IgD-negative memory B cell (primary cell): ENCODE measurements around the gene AFAP1. TPM values are rescaled to one million over a fixed set of nuclear protein-coding genes. Genes with fewer than 3 reads are reported as not detected.
"Not testable (repeated sequence)": the region's sequence is repeated elsewhere in the genome, so short reads cannot be mapped to it uniquely, and the experiment has no call there.

Experiments used
- H3K27ac Mint-ChIP-seq, 3 donors: one replicate each; pipeline ENCODE4 v1.8.0; 2020 to 2022; ENCODE audit warnings: mild to moderate bottlenecking in 3 of 3, mixed read lengths in 3 of 3, moderate library complexity in 1 of 3
- H3K27me3 Mint-ChIP-seq: one replicate; pipeline ENCODE4 v1.8.0; 2021; ENCODE audit warnings: mixed read lengths
- H3K36me3 Mint-ChIP-seq: one replicate; pipeline ENCODE4 v1.8.0; 2020; ENCODE audit warnings: mild to moderate bottlenecking, mixed read lengths
- H3K4me1 Mint-ChIP-seq, 3 donors: one replicate each; pipeline ENCODE4 v1.8.0; 2020 to 2022; ENCODE audit warnings: mixed read lengths in 3 of 3, mild to moderate bottlenecking in 1 of 3
- H3K4me3 Mint-ChIP-seq, 4 donors: one replicate each; pipeline ENCODE4 v1.8.0; 2020 to 2022; ENCODE audit warnings: mild to moderate bottlenecking in 4 of 4, mixed read lengths in 4 of 4, moderate library complexity in 3 of 4
- H3K9me3 Mint-ChIP-seq, 3 donors: one replicate each; pipeline ENCODE4 v1.8.0; 2020 to 2021; ENCODE audit warnings: mixed read lengths in 3 of 3, mild to moderate bottlenecking in 1 of 3
- polyA plus RNA-seq: library from polyadenylated mRNA; unstranded; fragments of 300-500 nt; fragmentation: Illumina TruSeq; gene quantifications from one replicate; pipeline ENCODE4 v1.2.3, GENCODE V29; 2021

The AFAP1 gene
- polyA plus RNA-seq, 1 donor from 2014 or later, result 0.20 TPM

DNA sequence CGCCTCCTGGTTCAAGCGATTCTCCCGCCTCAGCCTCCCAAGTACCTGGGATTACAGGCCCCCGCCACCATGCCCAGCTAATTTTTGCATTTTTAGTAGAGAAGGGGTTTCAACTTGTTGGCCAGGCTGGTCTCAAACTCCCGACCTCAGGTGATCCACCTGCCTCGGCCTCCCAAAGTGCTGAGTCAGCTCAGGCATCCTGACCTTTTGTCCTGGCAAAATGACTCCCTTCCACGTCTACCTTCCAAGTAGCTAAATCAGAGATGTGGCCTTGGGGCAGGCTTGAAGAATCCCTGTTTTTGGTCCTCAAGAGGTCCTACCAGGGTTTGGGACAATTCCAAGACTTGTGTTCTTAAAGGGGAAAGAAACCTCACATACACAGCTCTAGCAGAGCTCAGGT lies 12.8 kb downstream of the AFAP1 start:
- Mint-ChIP-seq H3K4me3 (peak overlapping the region in 1 of 4 donors; percentile 32), H3K27me3 (peaks cover 16% of the 10 kb centered on the region), H3K9me3 (no peaks in the 10 kb centered on the region), H3K4me1 (no peaks in the 10 kb centered on the region), H3K27ac (no peak overlapping the region), H3K36me3 (no peaks in the 10 kb centered on the region)

DNA sequence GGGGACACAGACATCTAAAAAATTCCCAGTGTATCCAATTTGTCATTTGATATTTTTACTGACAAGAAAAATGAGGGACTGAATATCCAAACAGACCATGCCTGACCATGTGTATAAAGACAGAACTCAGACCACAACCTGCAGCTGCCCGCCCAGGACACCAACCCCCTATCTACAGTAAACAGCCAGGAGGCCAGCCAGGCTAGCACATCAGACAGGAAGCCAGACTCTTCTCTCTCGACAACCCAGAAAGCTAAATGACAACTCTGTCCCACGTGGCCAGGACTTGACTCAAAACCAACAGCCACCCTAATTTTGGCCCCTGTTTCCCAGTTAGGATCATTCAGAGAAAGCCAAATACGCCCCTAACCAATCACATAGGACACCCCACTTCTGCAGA lies 15.1 kb downstream of the AFAP1 start:
- Mint-ChIP-seq H3K4me3 (no peak overlapping the region), H3K27ac (no peak overlapping the region), H3K4me1 (no peaks in the 10 kb centered on the region)

DNA sequence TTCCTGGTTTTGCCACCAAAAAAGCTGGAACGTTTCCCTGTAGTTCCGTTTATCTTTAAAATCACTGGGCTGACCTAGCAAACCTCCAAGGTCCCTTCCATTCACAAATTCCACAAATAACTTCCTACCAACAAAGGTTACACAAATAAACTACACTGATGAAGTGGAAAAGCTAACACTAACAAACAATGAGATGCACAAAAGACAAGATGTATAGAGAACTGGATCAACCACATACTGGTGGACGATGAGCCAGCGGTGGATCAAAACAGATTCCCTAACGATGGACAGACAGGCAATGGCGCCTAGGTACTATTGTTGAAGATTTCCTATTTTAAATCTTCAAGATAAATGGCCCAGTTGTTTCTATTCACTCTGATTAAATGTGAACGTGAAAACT lies 15.5 kb downstream of the AFAP1 start:
- Mint-ChIP-seq H3K36me3 (no peaks in the 10 kb centered on the region), H3K4me1 (no peaks in the 10 kb centered on the region), H3K4me3 (no peak overlapping the region)

More for the DNA sequence above, 15.1 kb downstream of the AFAP1 start:
- H3K9me3 Mint-ChIP-seq, result no peaks in the 10 kb centered on the region
- no peaks in the 10 kb centered on the region for H3K36me3 Mint-ChIP-seq
- peaks cover 3% of the 10 kb centered on the region for H3K27me3 Mint-ChIP-seq

DNA sequence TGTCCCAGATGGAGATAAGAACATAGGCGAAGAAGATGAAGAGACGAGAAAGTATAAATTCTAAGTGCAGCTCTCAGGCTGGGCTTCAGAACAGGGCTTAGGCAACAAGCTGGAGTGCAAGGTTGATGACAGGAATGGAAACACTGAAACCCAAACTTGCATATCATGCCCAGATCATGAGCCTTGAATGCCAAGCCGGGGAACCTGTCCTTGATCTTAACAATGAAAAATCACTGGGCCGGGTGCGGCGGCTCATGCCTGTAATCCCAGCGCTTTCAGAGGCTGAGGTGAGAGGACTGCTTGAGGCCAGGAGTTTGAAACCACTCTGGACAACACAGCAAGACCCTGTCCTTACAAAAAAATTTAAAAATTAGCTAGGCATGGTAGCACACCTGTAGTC lies 17.2 kb downstream of the AFAP1 start:
- H3K4me1 Mint-ChIP-seq, result no peaks in the 10 kb centered on the region
- no peaks in the 10 kb centered on the region for H3K27me3 Mint-ChIP-seq
- no peaks in the 10 kb centered on the region for H3K36me3 Mint-ChIP-seq
- no peak overlapping the region for H3K27ac Mint-ChIP-seq
- no peak overlapping the region for H3K4me3 Mint-ChIP-seq
- no peaks in the 10 kb centered on the region for H3K9me3 Mint-ChIP-seq

More for the DNA sequence above, 15.5 kb downstream of the AFAP1 start:
- H3K27ac Mint-ChIP-seq, result no peak overlapping the region
- no peaks in the 10 kb centered on the region for H3K9me3 Mint-ChIP-seq
- H3K27me3 Mint-ChIP-seq, result peaks cover 3% of the 10 kb centered on the region

DNA sequence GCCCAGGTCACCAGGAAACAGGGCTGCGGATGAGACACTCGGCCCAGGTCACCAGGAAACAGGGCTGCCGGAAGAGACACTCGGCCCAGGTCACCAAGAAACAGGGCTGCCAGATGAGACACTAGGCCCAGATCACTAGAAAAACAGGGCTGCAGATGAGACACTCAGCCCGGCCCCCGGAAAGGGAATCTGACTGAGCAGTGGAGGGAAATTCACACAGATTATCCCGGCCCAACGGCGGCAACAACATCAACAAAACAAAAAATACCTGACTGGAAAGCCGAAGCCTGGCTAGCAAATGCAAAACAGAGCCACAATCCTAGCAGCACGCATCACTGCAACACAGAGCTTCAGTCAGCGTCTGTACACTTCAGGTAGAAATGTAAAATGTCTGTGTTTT lies 20.7 kb downstream of the AFAP1 start:
- Mint-ChIP-seq H3K4me3 (no peak overlapping the region), H3K4me1 (peaks cover 0 to 2% (median 0%) of the 10 kb centered on the region in 3 donors), H3K36me3 (peaks cover 2% of the 10 kb centered on the region), H3K27ac (no peak overlapping the region), H3K27me3 (peaks cover 14% of the 10 kb centered on the region), H3K9me3 (no peaks in the 10 kb centered on the region)

DNA sequence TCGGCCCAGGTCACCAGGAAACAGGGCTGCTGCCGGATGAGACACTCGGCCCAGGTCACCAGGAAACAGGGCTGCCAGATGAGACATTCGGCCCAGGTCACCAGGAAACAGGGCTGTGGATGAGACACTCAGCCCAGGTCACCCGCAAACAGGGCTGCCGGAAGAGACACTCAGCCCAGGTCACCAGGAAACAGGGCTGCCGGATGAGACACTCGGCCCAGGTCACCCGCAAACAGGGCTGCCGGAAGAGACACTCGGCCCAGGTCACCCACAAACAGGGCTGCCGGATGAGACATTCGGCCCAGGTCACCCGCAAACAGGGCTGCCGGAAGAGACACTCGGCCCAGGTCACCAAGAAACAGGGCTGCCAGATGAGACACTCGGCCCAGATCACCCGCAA lies 21.5 kb downstream of the AFAP1 start:
- not testable (repeated sequence) for H3K9me3 Mint-ChIP-seq, H3K27ac Mint-ChIP-seq, H3K4me1 Mint-ChIP-seq, H3K36me3 Mint-ChIP-seq, H3K4me3 Mint-ChIP-seq
- peaks cover 14% of the 10 kb centered on the region for H3K27me3 Mint-ChIP-seq

DNA sequence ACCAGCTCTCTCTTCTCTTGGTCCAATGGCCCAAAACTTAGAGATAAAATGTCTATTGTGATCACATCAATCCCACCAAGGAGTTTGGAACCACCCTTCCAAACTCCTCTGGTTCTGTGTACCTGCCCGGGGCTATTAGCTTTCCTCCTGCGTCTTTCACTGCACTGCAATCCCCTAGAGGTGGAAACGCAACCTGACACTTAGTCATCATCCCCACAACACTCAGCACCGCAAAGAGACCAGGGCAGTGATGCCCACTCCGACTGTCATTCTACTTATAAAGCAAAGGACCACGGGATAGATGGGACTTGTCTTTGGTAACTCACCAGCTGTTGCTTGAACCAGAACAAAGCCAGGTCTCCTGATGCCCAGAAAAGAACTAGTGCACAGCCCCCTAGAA lies 22.0 kb downstream of the AFAP1 start:
- Mint-ChIP-seq H3K4me3 (no peak overlapping the region), H3K4me1 (peaks cover 0 to 2% (median 0%) of the 10 kb centered on the region in 3 donors), H3K27me3 (peaks cover 14% of the 10 kb centered on the region), H3K27ac (no peak overlapping the region), H3K9me3 (no peaks in the 10 kb centered on the region), H3K36me3 (peaks cover 2% of the 10 kb centered on the region)

DNA sequence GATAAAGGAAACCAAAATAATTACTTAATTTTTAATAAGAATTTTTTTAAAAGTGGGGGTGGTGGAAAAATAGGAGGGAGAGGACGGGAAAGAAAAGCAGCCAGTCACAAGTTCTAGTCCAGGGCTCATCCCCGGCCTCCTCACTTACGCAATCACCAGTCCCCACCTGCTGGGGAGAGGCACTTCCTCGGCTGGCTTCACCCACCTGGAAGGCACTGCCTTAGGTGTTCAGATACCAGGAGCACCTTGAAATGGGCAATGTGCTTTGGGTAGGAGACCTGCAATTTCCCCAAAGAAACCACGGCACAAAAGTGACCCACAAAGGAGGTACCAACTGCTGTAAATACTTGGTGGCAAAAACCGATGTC lies 23.8 kb downstream of the AFAP1 start:
- peaks cover 0 to 4% (median 0%) of the 10 kb centered on the region in 3 donors for H3K9me3 Mint-ChIP-seq
- H3K36me3 Mint-ChIP-seq, result peaks cover 2% of the 10 kb centered on the region
- no peak overlapping the region for H3K27ac Mint-ChIP-seq
- peaks cover 0 to 2% (median 0%) of the 10 kb centered on the region in 3 donors for H3K4me1 Mint-ChIP-seq
- H3K27me3 Mint-ChIP-seq, result peaks cover 15% of the 10 kb centered on the region
- H3K4me3 Mint-ChIP-seq, result no peak overlapping the region

DNA sequence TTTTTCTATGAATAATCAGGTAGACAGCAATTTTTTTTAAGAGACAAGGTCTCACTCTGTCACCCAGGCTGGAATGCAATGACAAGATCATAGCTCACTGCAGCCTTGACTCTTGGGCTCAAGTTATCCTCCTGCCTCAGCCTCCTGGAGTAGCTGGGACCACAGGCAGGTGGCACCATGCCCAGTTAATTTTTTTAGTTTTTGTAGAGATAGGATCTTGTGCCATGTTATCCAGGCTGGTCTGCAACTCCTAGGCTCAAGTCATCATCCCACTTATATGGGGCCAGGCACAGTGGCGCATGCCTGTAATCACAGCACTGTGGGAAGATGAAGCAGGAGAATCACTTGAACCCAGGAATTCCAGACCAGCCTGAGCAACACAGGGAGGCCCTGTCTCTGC lies 26.8 kb downstream of the AFAP1 start:
- H3K36me3 Mint-ChIP-seq, result peaks cover 2% of the 10 kb centered on the region
- peaks cover 0 to 4% (median 2%) of the 10 kb centered on the region in 3 donors for H3K4me1 Mint-ChIP-seq
- H3K9me3 Mint-ChIP-seq, result peaks cover 0 to 4% (median 0%) of the 10 kb centered on the region in 3 donors
- no peak overlapping the region for H3K27ac Mint-ChIP-seq
- H3K4me3 Mint-ChIP-seq, result peak overlapping the region in 1 of 4 donors; percentile 24
- peaks cover 15% of the 10 kb centered on the region for H3K27me3 Mint-ChIP-seq

DNA sequence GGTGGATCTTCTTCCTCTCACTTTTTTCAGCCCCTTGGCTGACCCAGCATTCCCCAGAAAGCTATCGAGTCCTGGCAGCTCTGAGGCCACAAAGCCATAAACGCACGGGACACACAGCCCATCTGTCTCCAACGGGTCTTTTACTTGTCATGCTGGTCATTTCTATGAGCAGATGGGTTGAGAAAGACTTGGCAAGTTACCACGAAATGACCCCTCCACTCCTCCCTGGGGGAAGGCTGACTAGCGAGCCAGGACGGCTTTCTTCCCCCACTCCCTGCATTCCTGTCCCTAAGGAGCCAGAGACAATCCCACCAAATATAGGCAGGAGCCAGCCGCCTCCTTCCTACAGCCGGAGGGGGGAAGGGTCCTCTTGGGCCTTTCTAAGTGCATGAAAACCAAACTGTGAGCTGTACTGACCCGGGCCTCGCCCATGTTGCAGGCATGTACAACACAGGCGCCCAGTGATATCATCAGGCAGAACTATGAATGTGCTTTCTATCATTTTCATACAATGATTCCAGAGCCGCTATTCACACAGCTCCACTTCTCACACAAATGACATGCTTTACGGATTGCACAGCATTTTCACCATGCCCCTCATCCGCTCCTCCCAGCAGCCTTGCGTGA lies 28.6 kb downstream of the AFAP1 start:
- H3K27ac Mint-ChIP-seq, result no peak overlapping the region
- H3K36me3 Mint-ChIP-seq, result no peaks in the 10 kb centered on the region
- H3K9me3 Mint-ChIP-seq, result peaks cover 0 to 4% (median 0%) of the 10 kb centered on the region in 3 donors
- peaks cover 6% of the 10 kb centered on the region for H3K27me3 Mint-ChIP-seq
- H3K4me1 Mint-ChIP-seq, result peaks cover 0 to 4% (median 2%) of the 10 kb centered on the region in 3 donors
- H3K4me3 Mint-ChIP-seq, result no peak overlapping the region

DNA sequence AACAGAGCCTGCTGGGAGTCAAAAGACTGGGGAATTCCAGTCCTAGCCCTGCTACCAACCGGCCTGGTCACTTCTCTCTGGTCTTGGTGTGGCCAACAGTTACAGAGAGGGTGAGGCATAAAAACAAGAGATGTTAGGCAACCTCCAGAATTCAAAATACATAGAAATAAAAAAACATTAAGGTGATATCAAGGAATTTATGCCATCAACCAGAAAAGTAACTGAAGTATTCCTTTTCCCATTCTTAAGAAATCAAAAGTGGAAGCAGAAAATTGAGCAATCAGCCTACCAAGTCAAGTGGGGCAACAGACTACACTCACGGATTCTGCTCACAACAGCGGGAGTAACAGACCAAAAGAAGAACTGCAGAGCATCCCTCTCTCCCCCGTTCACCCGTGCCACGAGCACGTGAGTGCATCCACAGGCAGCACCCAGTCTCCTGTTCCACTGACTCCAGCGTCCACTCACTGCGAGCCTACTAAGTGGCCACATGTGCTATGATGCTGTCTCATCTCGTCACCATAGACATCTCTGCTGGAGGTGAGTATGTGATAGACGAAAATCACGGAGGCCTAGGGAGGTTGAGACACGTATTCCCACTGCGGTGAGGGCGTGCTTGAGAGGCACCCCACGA lies 29.3 kb downstream of the AFAP1 start:
- Mint-ChIP-seq H3K4me1 (peaks cover 0 to 4% (median 2%) of the 10 kb centered on the region in 3 donors), H3K27me3 (peaks cover 6% of the 10 kb centered on the region), H3K4me3 (peak overlapping the region in 1 of 4 donors; percentile 13), H3K9me3 (peaks cover 0 to 8% (median 0%) of the 10 kb centered on the region in 3 donors), H3K36me3 (no peaks in the 10 kb centered on the region), H3K27ac (no peak overlapping the region)

DNA sequence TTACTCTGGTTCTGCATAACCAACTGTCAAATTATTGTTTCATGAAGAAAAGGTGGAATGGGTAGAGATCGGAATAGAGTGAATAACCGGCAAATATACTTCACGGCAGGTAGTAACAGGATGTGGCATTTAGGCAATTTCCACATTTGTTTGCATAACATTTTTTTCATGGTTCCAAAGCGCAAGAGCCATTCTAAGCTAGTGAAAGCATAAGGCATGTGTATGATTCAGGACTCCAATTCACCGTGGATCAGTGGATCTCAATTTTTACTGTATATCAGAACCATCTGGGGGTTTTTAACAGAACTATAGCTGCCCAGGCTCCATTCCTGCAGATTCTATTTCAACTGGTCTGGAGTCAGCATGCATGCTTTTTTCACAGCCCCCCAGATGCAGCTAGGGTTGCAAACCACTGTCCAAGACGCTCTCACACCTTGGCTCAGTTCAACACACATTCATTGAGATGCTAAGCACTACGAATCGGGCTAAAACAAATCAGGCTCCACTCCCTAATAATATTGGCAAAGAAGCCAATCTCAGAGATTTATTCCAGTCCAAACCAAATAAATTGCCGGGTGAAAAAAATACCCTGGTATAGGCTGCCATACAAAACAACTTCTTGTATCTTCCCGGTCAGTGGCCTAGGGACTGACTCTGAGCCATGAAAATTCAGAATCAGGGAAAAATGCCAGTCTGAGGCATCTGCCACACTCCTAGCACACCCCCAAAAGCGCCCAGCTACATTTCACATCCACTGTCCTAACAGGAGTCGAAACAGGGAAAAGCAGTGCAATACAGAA lies 30.0 kb downstream of the AFAP1 start:
- Mint-ChIP-seq H3K27me3 (peaks cover 6% of the 10 kb centered on the region), H3K4me1 (peaks cover 0 to 4% (median 1%) of the 10 kb centered on the region in 3 donors), H3K4me3 (no peak overlapping the region), H3K9me3 (peaks cover 0 to 8% (median 0%) of the 10 kb centered on the region in 3 donors), H3K27ac (no peak overlapping the region), H3K36me3 (no peaks in the 10 kb centered on the region)

DNA sequence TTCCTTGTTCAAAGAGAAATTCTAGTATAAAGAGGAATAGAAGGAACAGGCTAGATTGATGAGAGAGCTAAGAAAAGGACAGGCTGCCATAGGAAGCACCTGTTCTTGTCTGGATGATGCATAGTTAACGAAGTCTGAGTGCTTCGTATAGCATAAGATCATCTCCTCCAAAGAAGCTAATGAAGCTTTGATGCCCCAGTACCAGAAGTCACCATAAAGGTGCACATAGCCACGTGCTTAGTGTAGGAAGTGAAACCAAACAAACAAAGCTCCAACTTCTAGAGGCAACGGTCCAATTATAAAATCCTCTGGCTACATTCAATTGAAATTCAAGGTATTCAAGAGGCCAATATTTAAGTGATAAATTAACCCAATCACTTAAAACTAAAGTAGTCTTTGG lies 31.0 kb downstream of the AFAP1 start:
- H3K36me3 Mint-ChIP-seq, result no peaks in the 10 kb centered on the region
- H3K9me3 Mint-ChIP-seq, result peaks cover 0 to 8% (median 0%) of the 10 kb centered on the region in 3 donors
- H3K27me3 Mint-ChIP-seq, result peaks cover 1% of the 10 kb centered on the region
- H3K4me3 Mint-ChIP-seq, result no peak overlapping the region
- H3K4me1 Mint-ChIP-seq, result peaks cover 0 to 4% (median 0%) of the 10 kb centered on the region in 3 donors
- H3K27ac Mint-ChIP-seq, result no peak overlapping the region

DNA sequence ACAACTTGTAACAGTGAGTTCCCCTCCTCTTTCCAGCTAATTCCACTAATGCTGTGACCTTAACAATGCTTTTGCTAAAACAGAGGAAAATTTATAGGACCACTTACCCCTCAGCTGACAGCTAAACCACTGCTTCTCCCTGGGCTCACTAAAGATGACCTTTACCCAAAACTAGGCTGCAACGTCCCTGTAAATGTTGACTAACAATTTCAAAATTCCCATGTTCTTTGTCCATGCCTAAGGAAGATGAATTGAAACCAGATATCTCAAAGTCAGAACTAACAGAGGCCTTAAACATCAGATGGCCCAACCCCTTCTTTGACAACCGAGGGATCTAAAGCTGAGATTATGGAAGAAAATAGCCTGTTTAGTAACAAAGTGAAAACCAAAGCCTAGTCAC lies 32.5 kb downstream of the AFAP1 start:
- Mint-ChIP-seq H3K36me3 (no peaks in the 10 kb centered on the region), H3K4me1 (peaks cover 0 to 7% (median 0%) of the 10 kb centered on the region in 3 donors), H3K9me3 (peaks cover 0 to 4% (median 0%) of the 10 kb centered on the region in 3 donors), H3K4me3 (no peak overlapping the region), H3K27ac (no peak overlapping the region), H3K27me3 (peaks cover 1% of the 10 kb centered on the region)

DNA sequence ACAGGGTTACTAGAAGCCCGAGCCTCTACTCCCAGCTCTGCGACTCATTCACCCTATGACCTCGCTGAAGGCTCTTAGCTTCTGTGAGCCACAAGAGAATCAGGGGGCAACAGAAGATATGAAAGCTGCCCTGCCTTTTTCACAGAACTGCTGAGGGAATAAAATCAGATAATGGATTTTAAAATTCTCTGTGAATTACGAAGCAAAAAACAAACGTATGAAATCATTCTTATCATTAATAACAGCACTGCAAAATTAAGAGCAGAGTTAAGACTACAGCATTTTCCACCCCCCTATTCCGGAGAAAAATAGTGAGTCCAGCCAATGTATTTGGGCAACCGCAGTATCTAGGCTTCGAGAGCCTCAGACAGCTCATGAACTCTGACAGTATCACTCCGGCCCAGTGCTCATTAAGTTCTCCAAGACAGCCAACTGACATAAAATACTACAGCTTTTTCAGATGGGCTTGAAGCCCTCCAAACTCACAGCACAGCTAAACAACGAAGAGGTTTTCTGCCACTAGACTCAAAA lies 33.4 kb downstream of the AFAP1 start:
- Mint-ChIP-seq H3K27ac (no peak overlapping the region), H3K27me3 (peaks cover 3% of the 10 kb centered on the region), H3K4me3 (no peak overlapping the region), H3K36me3 (no peaks in the 10 kb centered on the region), H3K9me3 (peaks cover 0 to 4% (median 0%) of the 10 kb centered on the region in 3 donors), H3K4me1 (peaks cover 0 to 7% (median 0%) of the 10 kb centered on the region in 3 donors)
